RPMI8226 (cell line): ENCODE results near the gene TFF2.

ENCODE experiments used
- DNase-seq: peaks from one replicate; pipeline ENCODE4 v3.0.0-alpha.2; 2015

Gene TFF2

GRCh38 chr21:42350927-42351426 is at the start of gene TFF2:
TSS of gene TFF2 (minus strand) at chr21:42350994. CDS start at chr21:42350957, 37 bp downstream.
- DNase-seq, result no peak

- no peak for DNase-seq
Observed at GRCh38 chr21:42400525-42400924, 49.7 kb upstream of the TFF2 start.

- DNase-seq, result no peak
Observed at GRCh38 chr21:42398436-42399028, 47.7 kb upstream of the TFF2 start.

GRCh38 chr21:42397746-42398394 is 47.1 kb upstream of the TFF2 start:
- DNase-seq, result no peak

- no peak for DNase-seq
Observed at GRCh38 chr21:42396799-42397745, 46.3 kb upstream of the TFF2 start.

GRCh38 chr21:42395905-42396651 is 45.3 kb upstream of the TFF2 start, which contains the start of gene TMPRSS3:
TSS of gene TMPRSS3 (minus strand) at chr21:42396052. CDS start at chr21:42395417, 635 bp downstream.
- DNase-seq, result no peak

GRCh38 chr21:42395302-42395701 is 44.5 kb upstream of the TFF2 start:
- DNase-seq, result no peak

- no peak for DNase-seq
Observed at GRCh38 chr21:42393443-42393950, 42.7 kb upstream of the TFF2 start.

GRCh38 chr21:42392731-42393442 is 42.1 kb upstream of the TFF2 start:
- DNase-seq, result no peak

GRCh38 chr21:42391297-42391696 is 40.5 kb upstream of the TFF2 start:
- no peak for DNase-seq

- no peak for DNase-seq
Observed at GRCh38 chr21:42390696-42391095, 39.9 kb upstream of the TFF2 start.

GRCh38 chr21:42390193-42390592 is 39.4 kb upstream of the TFF2 start:
- DNase-seq, result no peak

- DNase-seq, result peak; percentile 31
Observed at GRCh38 chr21:42389449-42389835, 38.6 kb upstream of the TFF2 start.

GRCh38 chr21:42388740-42389448 is 38.1 kb upstream of the TFF2 start:
- peak; percentile 40 for DNase-seq

GRCh38 chr21:42387843-42388340 is 37.1 kb upstream of the TFF2 start:
- DNase-seq, result no peak

- no peak for DNase-seq
Observed at GRCh38 chr21:42387164-42387563, 36.4 kb upstream of the TFF2 start.

GRCh38 chr21:42386034-42386591 is 35.3 kb upstream of the TFF2 start:
- no peak for DNase-seq

- DNase-seq, result no peak
Observed at GRCh38 chr21:42385619-42386018, 34.8 kb upstream of the TFF2 start.

GRCh38 chr21:42384989-42385388 is 34.2 kb upstream of the TFF2 start:
- no peak for DNase-seq

- no peak for DNase-seq
Observed at GRCh38 chr21:42384156-42384945, 33.6 kb upstream of the TFF2 start.
